Measurements from ENCODE around the gene PNPLA7.

DNA sequence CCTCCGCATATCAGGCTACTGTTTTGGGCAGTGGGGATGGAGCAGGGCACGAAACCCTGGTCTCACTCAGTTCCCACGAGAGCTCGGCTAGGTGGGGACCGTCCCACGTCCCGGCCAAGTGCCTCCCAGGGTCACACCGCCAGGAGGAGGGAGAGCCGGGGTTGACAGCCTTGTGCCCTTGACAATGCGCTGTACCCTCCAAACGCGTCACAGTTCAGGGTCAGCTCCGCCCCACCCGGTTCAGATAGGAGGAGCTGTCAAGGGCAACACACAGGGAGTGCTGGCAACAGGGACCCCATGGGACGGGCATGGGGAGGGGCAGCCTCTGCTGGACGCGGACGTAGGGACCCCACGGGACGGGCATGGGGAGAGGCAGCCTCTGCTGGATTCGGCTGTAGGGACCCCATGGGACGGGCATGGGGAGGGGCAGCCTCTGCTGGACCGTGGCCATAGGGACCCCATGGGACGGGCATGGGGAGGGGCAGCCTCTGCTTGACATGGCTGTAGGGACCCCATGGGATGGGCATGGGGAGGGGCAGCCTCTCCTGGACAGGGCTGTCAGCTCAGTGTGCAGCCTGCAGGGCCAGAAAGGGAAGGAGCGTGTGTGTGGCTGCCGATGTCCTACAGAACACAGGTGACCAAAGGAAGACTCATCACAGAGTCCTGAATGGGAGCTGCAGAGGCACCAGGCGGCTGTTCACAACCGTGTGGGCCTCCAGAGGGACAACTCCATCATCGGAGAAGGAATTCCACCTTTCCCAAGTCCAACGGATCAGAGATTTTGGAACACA, 29.4 kb downstream of the PNPLA7 start:
- no peak for TF ChIP-seq POLR2A (IDR thresholded peaks at IDR 0.05)
- no peak for TF ChIP-seq EP300 (IDR thresholded peaks at IDR 0.05; ENCODE audit: low read depth)

Data from transverse colon (tissue), 1 donor.